Ovary (tissue), 3 donors: ENCODE data around the gene ZPBP2.

Experiments
- EP300 ChIP-seq: sonication (generic); formaldehyde crosslinking; IDR thresholded peaks from one replicate; pipeline ENCODE4 v1.6.1; 2017; ENCODE audit warnings: antibody characterized with exemption
- POLR2A ChIP-seq: fragments of 450-650 bp; IDR thresholded peaks from one replicate; pipeline ENCODE4 v1.6.1; 2017; ENCODE audit warnings: antibody characterized with exemption, mild to moderate bottlenecking, moderate library complexity
- TF ChIP-seq, protein P1 (sequence below), 3 donors: fragments of 450-650 bp in 2 of 3; fragments of 200-600 bp in 1 of 3; IDR thresholded peaks; one replicate each; pipeline versions ENCODE4 v1.5.1 to v1.8.0; 2016 to 2022; ENCODE audit warnings: antibody characterized with exemption in 3 of 3, mild to moderate bottlenecking in 1 of 3
- donor health status: DM: no; HTN: no; CAD: no.

GRCh38 chr17:39828443-39828842, 39.6 kb upstream of the ZPBP2 start:
- TF ChIP-seq, protein P1, sequence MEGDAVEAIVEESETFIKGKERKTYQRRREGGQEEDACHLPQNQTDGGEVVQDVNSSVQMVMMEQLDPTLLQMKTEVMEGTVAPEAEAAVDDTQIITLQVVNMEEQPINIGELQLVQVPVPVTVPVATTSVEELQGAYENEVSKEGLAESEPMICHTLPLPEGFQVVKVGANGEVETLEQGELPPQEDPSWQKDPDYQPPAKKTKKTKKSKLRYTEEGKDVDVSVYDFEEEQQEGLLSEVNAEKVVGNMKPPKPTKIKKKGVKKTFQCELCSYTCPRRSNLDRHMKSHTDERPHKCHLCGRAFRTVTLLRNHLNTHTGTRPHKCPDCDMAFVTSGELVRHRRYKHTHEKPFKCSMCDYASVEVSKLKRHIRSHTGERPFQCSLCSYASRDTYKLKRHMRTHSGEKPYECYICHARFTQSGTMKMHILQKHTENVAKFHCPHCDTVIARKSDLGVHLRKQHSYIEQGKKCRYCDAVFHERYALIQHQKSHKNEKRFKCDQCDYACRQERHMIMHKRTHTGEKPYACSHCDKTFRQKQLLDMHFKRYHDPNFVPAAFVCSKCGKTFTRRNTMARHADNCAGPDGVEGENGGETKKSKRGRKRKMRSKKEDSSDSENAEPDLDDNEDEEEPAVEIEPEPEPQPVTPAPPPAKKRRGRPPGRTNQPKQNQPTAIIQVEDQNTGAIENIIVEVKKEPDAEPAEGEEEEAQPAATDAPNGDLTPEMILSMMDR (IDR thresholded peaks at IDR 0.05) = no peak
- no peak for TF ChIP-seq POLR2A
- TF ChIP-seq EP300 = no peak
